Activated effector memory CD4-positive, alpha-beta T cell treated with Interleukin-2 at 50 U/mL for 16 hours (primary cell): Measurements from ENCODE around the gene SMIM21.

ENCODE experiments used
- DNase-seq: peaks from one replicate; pipeline ENCODE4 v3.0.0-alpha.2; 2020

Gene SMIM21

DNA sequence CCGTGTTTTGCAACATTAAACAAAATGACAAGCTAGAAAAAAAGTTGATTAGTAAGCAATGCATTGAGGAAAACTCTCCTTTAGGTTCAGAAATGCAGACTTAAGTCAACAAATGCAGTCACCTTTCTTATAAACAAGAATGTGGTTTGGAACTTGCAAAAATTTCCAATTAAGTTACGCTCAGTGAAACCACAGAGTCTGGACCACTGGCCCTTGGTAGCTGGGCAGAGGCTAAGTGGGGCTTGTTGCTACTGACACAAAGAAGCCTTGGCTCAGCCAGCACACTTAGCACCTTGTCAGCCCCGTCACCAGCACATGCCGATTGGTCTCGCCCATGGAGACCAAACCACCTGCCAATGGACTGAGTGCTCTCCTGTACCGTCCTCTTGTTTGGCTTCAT, 53.0 kb downstream of the SMIM21 start:
- DNase-seq, result no peak

- no peak for DNase-seq
Observed at GRCh38 chr18:75369026-75369721, 58.3 kb downstream of the SMIM21 start.

DNA sequence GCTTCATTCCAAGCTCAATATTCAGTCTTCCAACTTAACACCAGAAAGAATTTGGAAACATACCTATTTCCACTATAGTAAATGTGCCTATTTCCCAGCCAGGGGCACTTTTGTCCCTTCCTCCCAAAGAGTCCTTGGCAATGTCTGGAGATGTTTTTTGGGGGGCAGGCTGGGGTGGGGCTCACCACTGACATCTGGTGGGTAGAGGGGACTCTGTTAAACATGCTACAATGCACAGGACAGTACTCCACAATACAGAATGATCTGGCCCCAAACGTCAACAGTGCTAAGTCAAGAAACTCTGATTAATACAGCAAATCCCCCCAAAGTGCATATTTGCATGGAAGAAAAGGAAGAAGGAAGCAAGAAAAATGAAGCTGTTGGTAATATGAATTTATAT, 61.7 kb downstream of the SMIM21 start:
- DNase-seq, result no peak

DNA sequence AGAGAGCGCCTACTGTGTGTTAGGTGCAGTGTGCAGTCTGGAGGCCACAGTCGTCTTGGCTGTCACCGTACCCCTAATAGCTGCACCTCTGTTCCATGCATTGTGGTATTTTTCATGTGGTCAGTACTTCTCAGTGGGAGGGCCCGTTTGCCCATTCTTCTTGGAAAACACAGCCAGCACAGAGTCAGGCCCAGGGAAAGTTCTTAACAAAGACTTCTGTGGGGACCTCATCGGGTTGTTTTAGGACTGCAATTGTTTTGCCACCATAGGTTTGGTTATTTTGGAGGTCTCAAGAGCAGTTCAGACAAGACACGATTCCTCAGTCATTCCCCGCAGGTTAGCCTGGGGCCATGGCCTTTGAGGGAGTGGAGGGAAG, 62.3 kb downstream of the SMIM21 start:
- DNase-seq, result no peak

GRCh38 chr18:75364512-75365253, 62.8 kb downstream of the SMIM21 start:
- no peak for DNase-seq

DNA sequence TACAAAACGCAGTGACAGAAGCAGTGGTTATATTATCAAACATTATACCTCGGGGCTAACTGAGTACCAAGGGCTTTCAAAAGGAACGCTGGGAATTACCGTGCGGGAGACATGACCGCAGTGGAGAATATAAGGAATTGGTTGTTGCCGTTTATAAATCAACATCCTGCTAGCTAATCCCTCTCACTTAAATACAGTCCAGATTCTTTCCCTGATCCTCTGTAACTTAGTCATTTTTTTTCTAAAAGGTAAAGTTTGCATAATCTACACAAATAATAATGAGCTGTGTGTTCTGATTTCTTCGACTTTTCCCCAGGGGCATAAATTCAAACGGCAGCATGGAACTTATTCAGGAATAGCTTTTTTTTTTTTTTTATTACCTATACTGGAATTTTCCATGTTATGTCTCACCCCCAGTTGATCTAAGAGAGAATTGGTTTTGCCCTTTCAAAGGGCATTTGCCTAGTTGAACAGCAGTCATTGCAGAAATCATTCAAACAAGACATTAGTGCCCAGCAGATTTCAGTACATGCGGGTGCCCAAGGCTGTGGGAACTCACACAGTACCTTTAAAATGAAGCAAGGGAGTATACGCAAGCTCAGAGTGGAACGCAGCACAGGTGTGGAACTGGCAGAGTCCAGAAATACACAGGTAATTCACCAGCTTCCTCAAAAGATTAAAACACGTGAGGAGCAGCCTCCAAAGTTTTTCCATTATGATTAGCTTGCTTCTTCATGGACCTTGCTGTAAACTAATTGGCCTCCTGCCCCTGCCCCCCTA, 63.9 kb downstream of the SMIM21 start:
- no peak for DNase-seq

DNA sequence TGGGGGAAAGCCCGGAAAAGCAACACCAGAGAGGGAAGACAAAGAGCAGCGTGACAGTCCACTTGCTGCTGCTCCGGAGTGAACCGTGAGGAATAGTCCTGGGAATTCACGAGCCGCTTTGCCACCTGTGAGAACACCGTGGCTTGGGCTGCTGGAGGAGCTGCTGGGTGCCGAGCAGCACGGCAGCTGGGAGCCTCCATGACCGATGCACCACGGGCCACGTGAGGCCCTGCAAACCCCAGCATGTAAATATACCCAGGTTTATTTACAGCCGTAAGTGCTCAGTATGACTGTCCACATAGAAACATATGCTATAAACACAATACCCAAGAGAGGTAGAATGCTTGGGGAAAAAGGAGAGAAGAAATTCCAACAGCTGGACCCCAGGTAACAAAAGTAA, 65.1 kb downstream of the SMIM21 start:
- no peak for DNase-seq

GRCh38 chr18:75360941-75361340, 66.6 kb downstream of the SMIM21 start:
- no peak for DNase-seq

DNA sequence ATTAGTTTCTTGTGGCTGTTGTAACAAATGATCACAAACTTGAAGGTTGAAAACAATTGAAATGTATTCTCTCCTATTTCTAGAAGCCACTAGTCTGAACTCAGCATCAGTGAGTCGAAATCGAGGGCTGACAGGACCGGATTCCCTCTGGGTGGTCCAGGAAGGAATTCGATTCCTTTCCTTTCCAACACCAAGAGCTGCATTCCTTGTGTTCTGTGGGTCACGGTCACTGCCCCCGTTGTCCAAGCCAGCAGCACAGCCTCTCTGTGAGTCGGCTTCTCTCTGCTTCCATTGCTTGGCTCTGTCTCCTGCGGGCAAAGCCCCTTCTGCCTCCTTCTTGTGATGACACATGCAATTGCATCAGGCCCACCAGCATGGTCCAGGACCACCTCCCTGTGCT, 67.3 kb downstream of the SMIM21 start:
- DNase-seq, result no peak
